GM18505 (cell line): ENCODE results near the gene IQCE.
"Not testable (repeated sequence)": the region's sequence is repeated elsewhere in the genome, so short reads cannot be mapped to it uniquely, and the experiment has no call there.

Source experiments
- ATAC-seq: cut with Tn5 transposase; IDR thresholded peaks from one replicate; pipeline ENCODE4 v1.9.1; 2021; ENCODE audit not compliant: unreplicated experiment
- POLR2A ChIP-seq: IDR thresholded peaks from 4 replicates; pipeline ENCODE4 v1.6.1; 2011; ENCODE audit warnings: borderline replicate concordance; ENCODE audit not compliant: insufficient read depth, insufficient read length; ENCODE audit errors: extremely low read depth

IQCE gene

DNA sequence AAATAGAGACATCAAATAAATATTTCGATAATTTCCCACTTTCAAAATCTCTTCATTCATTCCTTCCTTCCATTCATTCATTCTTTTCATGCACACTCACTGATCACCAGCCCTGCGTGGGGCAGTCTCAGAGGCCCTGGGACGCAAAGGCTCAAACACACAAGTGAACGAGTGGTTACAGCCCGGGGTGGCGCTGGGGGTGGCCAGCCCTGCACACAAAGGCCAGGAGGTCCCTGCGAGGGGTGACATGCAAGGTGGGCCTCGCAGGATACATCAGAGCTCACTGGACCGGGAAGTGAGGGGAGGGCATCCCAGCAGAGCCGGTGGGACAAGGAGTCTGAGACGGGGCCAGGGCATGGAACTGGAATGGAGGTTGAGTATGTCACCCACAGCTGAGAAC, 43.1 kb downstream of the IQCE start:
- no peak for TF ChIP-seq POLR2A
- no peak for ATAC-seq

DNA sequence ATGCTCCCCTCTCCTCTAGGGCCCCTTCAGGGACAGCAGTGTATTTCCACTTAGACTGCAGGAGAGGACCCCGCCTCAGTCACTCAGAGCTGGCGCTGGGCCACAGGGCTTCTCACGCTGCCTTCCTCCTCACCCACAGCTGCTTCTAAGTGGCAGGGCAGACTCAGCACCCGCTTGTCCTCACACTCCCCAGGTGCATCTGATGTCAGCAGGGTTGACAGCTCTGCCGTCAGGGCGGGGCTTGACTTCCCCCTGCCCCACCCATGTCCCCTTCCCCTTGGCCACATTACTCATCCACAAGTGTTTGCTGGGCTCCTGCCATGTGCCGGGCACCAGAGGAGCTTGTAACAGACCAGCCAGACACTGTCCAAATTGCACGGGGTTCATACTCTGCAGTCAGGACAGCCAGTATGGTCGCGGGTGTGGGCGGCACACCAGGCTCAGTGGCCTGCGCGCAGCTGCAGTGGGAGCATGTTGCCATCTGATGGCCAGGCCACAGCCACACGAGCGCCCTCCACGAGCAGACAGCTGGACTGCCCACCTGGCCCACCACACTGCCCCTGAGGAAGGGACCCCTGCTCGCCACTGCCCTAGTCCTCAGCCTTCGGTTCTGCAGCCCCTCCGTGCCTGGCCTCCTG, 43.7 kb downstream of the IQCE start:
- no peak for ATAC-seq

GRCh38 chr7:2603044-2603965, 44.5 kb downstream of the IQCE start:
- no peak for TF ChIP-seq POLR2A
- no peak for ATAC-seq

More for the DNA sequence above, 43.7 kb downstream of the IQCE start:
- no peak for TF ChIP-seq POLR2A

DNA sequence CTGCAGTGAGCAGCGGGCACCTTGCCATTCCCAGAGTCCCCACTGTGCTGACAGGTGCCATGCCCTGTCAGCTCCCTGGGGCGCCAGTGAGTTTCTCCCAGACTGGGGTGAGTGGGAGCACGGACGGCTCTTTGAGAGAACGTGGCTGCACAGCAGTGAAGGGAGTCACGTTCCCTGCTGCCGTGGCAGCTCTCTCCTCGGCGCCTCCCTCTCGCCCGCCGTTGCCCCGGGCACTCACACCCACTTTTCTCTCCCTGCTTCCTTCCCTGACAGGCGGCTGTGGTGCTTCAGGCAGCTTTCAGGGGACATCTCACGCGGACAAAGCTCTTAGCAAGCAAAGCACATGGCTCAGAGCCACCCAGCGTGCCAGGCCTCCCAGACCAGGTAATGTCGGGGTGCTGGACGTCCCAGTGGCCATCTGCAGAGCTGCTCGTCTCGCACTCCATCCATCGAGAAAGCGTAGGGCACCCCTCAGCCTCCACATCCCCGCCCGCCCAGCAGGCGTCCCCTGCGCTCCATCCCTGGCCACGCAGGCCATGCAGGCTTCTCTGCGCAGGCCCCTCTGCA, 45.9 kb downstream of the IQCE start:
- no peak for ATAC-seq

GRCh38 chr7:2605608-2606538, 47.1 kb downstream of the IQCE start:
- no peak for TF ChIP-seq POLR2A
- no peak for ATAC-seq

More for the DNA sequence above, 45.9 kb downstream of the IQCE start:
- TF ChIP-seq POLR2A, result no peak

DNA sequence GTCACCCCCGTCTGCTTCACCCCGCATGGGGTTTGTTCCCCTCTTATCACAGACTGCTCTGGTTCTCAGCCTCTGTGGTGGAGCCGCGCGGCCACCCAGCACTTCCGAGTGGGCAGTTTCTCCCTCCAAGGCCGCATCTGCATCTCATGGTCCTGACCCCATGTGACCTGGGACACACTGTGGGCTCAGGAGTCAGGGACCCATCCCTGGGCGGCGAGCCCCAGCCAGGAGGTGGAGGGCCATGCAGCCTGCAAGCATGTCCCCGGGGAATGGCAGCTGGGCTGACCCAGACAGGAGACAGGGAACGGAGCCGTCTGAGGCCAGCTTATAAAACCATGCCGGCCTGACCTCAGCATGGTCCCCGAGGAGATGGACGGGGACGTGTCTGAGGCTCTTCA, 47.8 kb downstream of the IQCE start:
- no peak for TF ChIP-seq POLR2A
- no peak for ATAC-seq

DNA sequence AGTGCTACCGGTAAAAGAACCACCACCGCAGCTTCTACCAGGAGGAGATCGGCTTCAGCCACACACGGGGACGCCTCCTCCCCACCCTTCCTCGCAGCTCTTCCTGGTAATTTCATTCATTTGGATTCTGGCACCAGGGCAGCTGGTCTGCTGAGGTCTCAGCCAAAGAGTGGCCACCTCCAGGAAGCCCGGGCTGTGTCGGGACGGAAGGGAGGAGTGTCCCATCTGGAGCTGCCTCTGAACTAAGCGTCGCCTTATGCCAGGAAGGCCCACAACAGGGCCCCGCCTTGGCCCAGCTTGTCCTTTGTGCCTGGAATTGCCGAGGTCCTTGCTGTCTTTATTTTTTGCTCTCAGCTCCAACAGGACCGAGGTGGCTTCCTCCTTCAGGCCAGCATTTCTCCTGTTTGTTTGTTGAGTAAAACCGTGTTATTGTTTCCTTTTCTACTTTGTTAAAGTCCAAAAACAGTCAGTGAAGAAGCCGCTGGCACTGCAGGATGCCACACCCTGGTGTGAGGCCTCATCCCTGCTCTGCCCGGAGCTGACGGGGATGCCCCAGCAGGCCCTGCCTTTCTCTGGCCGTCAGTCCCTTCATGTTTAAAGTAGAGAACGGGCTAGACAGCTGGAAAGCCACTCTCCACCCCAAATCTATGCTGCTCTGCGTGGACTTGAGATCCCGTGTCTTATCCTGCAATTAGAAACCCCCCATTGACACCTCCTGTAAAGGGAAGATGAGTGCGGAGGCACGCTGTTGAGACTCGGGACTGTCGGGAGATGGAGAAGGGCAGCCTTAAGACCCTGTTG, 48.5 kb downstream of the IQCE start:
- no peak for ATAC-seq
- TF ChIP-seq POLR2A, result no peak

GRCh38 chr7:2607923-2608904, 49.4 kb downstream of the IQCE start:
- no peak for ATAC-seq
- no peak for TF ChIP-seq POLR2A

- ATAC-seq, result no peak
- TF ChIP-seq POLR2A, result no peak
Observed at GRCh38 chr7:2608921-2609411, 50.2 kb downstream of the IQCE start.

GRCh38 chr7:2609646-2610045, 50.9 kb downstream of the IQCE start:
- ATAC-seq, result not testable (repeated sequence)

GRCh38 chr7:2610466-2610865, 51.7 kb downstream of the IQCE start:
- ATAC-seq, result no peak
- no peak for TF ChIP-seq POLR2A
